Nephron progenitor cell (in vitro differentiated cells): ENCODE measurements around the gene CAV2.

Experiments used
- DNase-seq: peaks from one replicate; pipeline ENCODE4 v3.0.0; 2021
- H3K27ac Mint-ChIP-seq: 2 replicates; pipeline ENCODE4 v1.8.0; 2021; ENCODE audit warnings: mild to moderate bottlenecking, moderate library complexity, mixed read lengths
- H3K27me3 Mint-ChIP-seq: 2 replicates; pipeline ENCODE4 v1.8.0; 2021; ENCODE audit warnings: mild to moderate bottlenecking, low read depth, mixed read lengths; ENCODE audit not compliant: poor library complexity
- H3K36me3 Mint-ChIP-seq: 2 replicates; pipeline ENCODE4 v1.8.0; 2021; ENCODE audit warnings: low read depth, mixed read lengths
- H3K4me1 Mint-ChIP-seq: 2 replicates; pipeline ENCODE4 v1.8.0; 2021; ENCODE audit warnings: mixed read lengths
- H3K4me3 Mint-ChIP-seq: 2 replicates; pipeline ENCODE4 v1.8.0; 2021; ENCODE audit warnings: mild to moderate bottlenecking, moderate library complexity, mixed read lengths
- H3K9me3 Mint-ChIP-seq: 2 replicates; pipeline ENCODE4 v1.8.0; 2021; ENCODE audit warnings: mild to moderate bottlenecking, moderate library complexity, mixed read lengths
- CTCF ChIP-seq: fragments of 200-600 bp; sonication (generic); IDR thresholded peaks from 2 replicates; pipeline ENCODE4 v1.5.0; 2021; ENCODE audit warnings: antibody characterized with exemption

The CAV2 gene

GRCh38 chr7:116541951-116542350, 42.4 kb downstream of the CAV2 start:
- Mint-ChIP-seq H3K27me3 (peaks cover 7% of the 10 kb centered on the region), H3K4me3 (no peak overlapping the region), H3K4me1 (peaks cover 31% of the 10 kb centered on the region), H3K36me3 (peaks cover 4% of the 10 kb centered on the region), H3K27ac (no peak overlapping the region), H3K9me3 (peaks cover 17% of the 10 kb centered on the region)
- TF ChIP-seq CTCF = no peak
- no peak for DNase-seq

GRCh38 chr7:116542618-116543017, 43.1 kb downstream of the CAV2 start:
- Mint-ChIP-seq H3K36me3 (peaks cover 4% of the 10 kb centered on the region), H3K27ac (no peak overlapping the region), H3K9me3 (peaks cover 15% of the 10 kb centered on the region), H3K4me1 (peaks cover 31% of the 10 kb centered on the region), H3K4me3 (no peak overlapping the region), H3K27me3 (peaks cover 7% of the 10 kb centered on the region)
- TF ChIP-seq CTCF = no peak
- no peak for DNase-seq

GRCh38 chr7:116543664-116544063, 44.1 kb downstream of the CAV2 start:
- Mint-ChIP-seq H3K9me3 (peaks cover 7% of the 10 kb centered on the region), H3K27me3 (peaks cover 7% of the 10 kb centered on the region), H3K36me3 (peaks cover 4% of the 10 kb centered on the region), H3K27ac (no peak overlapping the region), H3K4me3 (no peak overlapping the region), H3K4me1 (peaks cover 31% of the 10 kb centered on the region)
- no peak for DNase-seq
- no peak for TF ChIP-seq CTCF

GRCh38 chr7:116544487-116544886, 44.9 kb downstream of the CAV2 start:
- TF ChIP-seq CTCF = no peak
- Mint-ChIP-seq H3K27me3 (peaks cover 7% of the 10 kb centered on the region), H3K4me3 (no peak overlapping the region), H3K9me3 (no peaks in the 10 kb centered on the region), H3K36me3 (no peaks in the 10 kb centered on the region), H3K4me1 (peaks cover 31% of the 10 kb centered on the region), H3K27ac (no peak overlapping the region)
- no peak for DNase-seq

GRCh38 chr7:116545411-116545993, 46.0 kb downstream of the CAV2 start:
- TF ChIP-seq CTCF = no peak
- no peak for DNase-seq
- H3K27ac Mint-ChIP-seq = no peak overlapping the region
- H3K36me3 Mint-ChIP-seq = no peaks in the 10 kb centered on the region
- H3K4me3 Mint-ChIP-seq = no peak overlapping the region
- H3K27me3 Mint-ChIP-seq = peaks cover 4% of the 10 kb centered on the region
- H3K9me3 Mint-ChIP-seq = no peaks in the 10 kb centered on the region
- H3K4me1 Mint-ChIP-seq = peaks cover 31% of the 10 kb centered on the region

- Mint-ChIP-seq H3K4me3 (no peak overlapping the region), H3K27ac (no peak overlapping the region), H3K27me3 (peaks cover 4% of the 10 kb centered on the region), H3K4me1 (peaks cover 29% of the 10 kb centered on the region), H3K9me3 (no peaks in the 10 kb centered on the region), H3K36me3 (no peaks in the 10 kb centered on the region)
- TF ChIP-seq CTCF = no peak
- DNase-seq = no peak
Observed at GRCh38 chr7:116546054-116546453, 46.5 kb downstream of the CAV2 start.
